K562 (cell line): Measurements from ENCODE around the gene MPHOSPH9. TPM values are rescaled to one million over a fixed set of nuclear protein-coding genes. Genes with fewer than 3 reads are reported as not detected.

ENCODE experiments used
- ADNP ChIP-seq: fragments of 200-800 bp; sonication (Bioruptor generic); IDR thresholded peaks from 2 replicates; pipeline ENCODE4 v1.6.1; 2016; ENCODE audit warnings: missing genetic modification characterization, missing compliant biosample characterization
- ATF1 ChIP-seq, 2 experiments: fragments of 450-650 bp in 1 of 2; IDR thresholded peaks; 2 replicates each; pipeline ENCODE4 v1.6.1; 2016; ENCODE audit warnings: missing compliant biosample characterization in 1 of 2, missing genetic modification characterization in 1 of 2
- CAMTA2 ChIP-seq: fragments of 250-450 bp; sonication (Bioruptor Pico); conservative IDR thresholded peaks from 2 replicates; pipeline ENCODE4 v1.5.1; 2022
- CBFB ChIP-seq: sonication (generic); formaldehyde crosslinking; IDR thresholded peaks from 2 replicates; pipeline ENCODE4 v1.4.0; 2020; ENCODE audit warnings: mild to moderate bottlenecking, missing genetic modification reagents
- CHD2 ChIP-seq: IDR thresholded peaks from 2 replicates; pipeline ENCODE4 v1.6.1; 2011; ENCODE audit warnings: low read depth, low read length
- ELF1 ChIP-seq: fragments of 200-800 bp; sonication (Bioruptor generic); IDR thresholded peaks from 2 replicates; pipeline ENCODE4 v1.6.1; 2016; ENCODE audit warnings: missing genetic modification characterization, missing compliant biosample characterization
- FIP1L1 ChIP-seq: fragments of 200-400 bp; formaldehyde crosslinking; IDR thresholded peaks from 2 replicates; pipeline ENCODE4 v1.6.1; 2018; ENCODE audit warnings: mild to moderate bottlenecking, low read depth, low read length; ENCODE audit not compliant: poor library complexity, severe bottlenecking
- FOXJ2 ChIP-seq: fragments of 200-800 bp; sonication (Bioruptor generic); IDR thresholded peaks from 2 replicates; pipeline ENCODE4 v1.6.1; 2016; ENCODE audit warnings: missing genetic modification characterization, missing compliant biosample characterization
- HINFP ChIP-seq: fragments of 450-650 bp; conservative IDR thresholded peaks from 2 replicates; pipeline ENCODE4 v1.6.1; 2016; ENCODE audit warnings: missing genetic modification characterization, low read depth, mild to moderate bottlenecking, control low read depth, missing compliant biosample characterization
- HNRNPL ChIP-seq: fragments of 200-400 bp; formaldehyde crosslinking; IDR thresholded peaks from 2 replicates; pipeline ENCODE4 v1.6.1; 2017; ENCODE audit warnings: low read depth, mild to moderate bottlenecking, low read length
- MTA1 ChIP-seq: fragments of 450-650 bp; IDR thresholded peaks from 2 replicates; pipeline ENCODE4 v1.6.1; 2017; ENCODE audit warnings: borderline replicate concordance
- MTA2 ChIP-seq: fragments of 450-650 bp; IDR thresholded peaks from 2 replicates; pipeline ENCODE4 v1.6.1; 2016; ENCODE audit warnings: low read depth
- NFRKB ChIP-seq: fragments of 450-650 bp; IDR thresholded peaks from 2 replicates; pipeline ENCODE4 v1.6.1; 2016; ENCODE audit warnings: low read depth
- NFXL1 ChIP-seq: fragments of 450-650 bp; formaldehyde crosslinking; IDR thresholded peaks from 2 replicates; pipeline ENCODE4 v1.4.0; 2021; ENCODE audit warnings: mild to moderate bottlenecking
- PML ChIP-seq: IDR thresholded peaks from 2 replicates; pipeline ENCODE4 v1.6.1; 2012; ENCODE audit warnings: low read length, inconsistent platforms
- RBM39 ChIP-seq: fragments of 200-400 bp; formaldehyde crosslinking; optimal IDR thresholded peaks from 2 replicates; pipeline ENCODE3; 2018; ENCODE audit warnings: low read depth, low read length
- SLC30A9 ChIP-seq: fragments of 250-450 bp; sonication (Bioruptor Pico); IDR thresholded peaks from 2 replicates; pipeline ENCODE4 v1.8.0; 2022; ENCODE audit warnings: mild to moderate bottlenecking, moderate library complexity
- SMAD2 ChIP-seq: fragments of 150-350 bp; IDR thresholded peaks from 2 replicates; pipeline ENCODE4 v1.6.1; 2014; ENCODE audit warnings: low read depth, mild to moderate bottlenecking, low read length
- SMARCE1 ChIP-seq: fragments of 450-650 bp; IDR thresholded peaks from 2 replicates; pipeline ENCODE4 v1.7.1; 2016; ENCODE audit warnings: mild to moderate bottlenecking
- SRSF7 ChIP-seq: fragments of 200-400 bp; formaldehyde crosslinking; optimal IDR thresholded peaks from 2 replicates; pipeline ENCODE3; 2017; ENCODE audit warnings: mild to moderate bottlenecking, low read depth, low read length
- TFAM ChIP-seq: fragments of 250-450 bp; sonication (Bioruptor Pico); conservative IDR thresholded peaks from 2 replicates; pipeline ENCODE4 v1.5.0; 2021; ENCODE audit warnings: mild to moderate bottlenecking, moderate library complexity
- TRIM24 ChIP-seq, 2 experiments: fragments of 450-650 bp; IDR thresholded peaks; 2 replicates each; pipeline ENCODE4 v1.6.1; 2016
- ZNF165 ChIP-seq: fragments of 250-450 bp; sonication (Bioruptor Pico); IDR thresholded peaks from 2 replicates; pipeline ENCODE4 v1.4.0; 2020; ENCODE audit warnings: borderline replicate concordance
- ZNF511 ChIP-seq: sonication (generic); formaldehyde crosslinking; IDR thresholded peaks from 2 replicates; pipeline ENCODE4 v1.8.0; 2022; ENCODE audit warnings: mild to moderate bottlenecking, missing genetic modification reagents
- ZNF707 ChIP-seq: fragments of 250-450 bp; sonication (Bioruptor Pico); conservative IDR thresholded peaks from 2 replicates; pipeline ENCODE4 v1.8.0; 2022; ENCODE audit warnings: inconsistent platforms, mild to moderate bottlenecking, moderate library complexity
- ZNF740 ChIP-seq, 3 experiments: fragments of 200-800 bp in 1 of 3; sonication (Bioruptor generic) in 1 of 3; sonication (generic) in 1 of 3; formaldehyde crosslinking in 1 of 3; IDR thresholded peaks; 2 replicates each; pipeline versions ENCODE4 v1.6.1 to v1.8.0; 2016 to 2022; ENCODE audit warnings: mild to moderate bottlenecking in 2 of 3, missing compliant biosample characterization in 2 of 3, missing genetic modification characterization in 2 of 3, missing genetic modification reagents in 1 of 3
- ZNF76 ChIP-seq: fragments of 250-450 bp; sonication (Bioruptor Pico); IDR thresholded peaks from 2 replicates; pipeline ENCODE4 v1.4.0; 2020; ENCODE audit warnings: mild to moderate bottlenecking, moderate library complexity, borderline replicate concordance
- polyA plus RNA-seq, 8 experiments: library from polyadenylated mRNA; depleted of rRNA in 4 of 8; stranded (reverse) in 5 of 8; unstranded in 3 of 8; fragments of >200 nt; fragmentation: Nextera tagmentation in 2 of 8; fragmentation: Illumina TruSeq in 1 of 8; extraction: Ambion mirVana in 2 of 8; extraction: Trizol in 1 of 8; gene quantifications; 2 replicates each; pipeline versions ENCODE4 v1.2.1 to v1.2.3, GENCODE V29; 2011 to 2014; ENCODE audit warnings: inconsistent platforms in 1 of 8, missing spikeins in 1 of 8
- total RNA-seq, 7 experiments: library from RNA; depleted of rRNA in 6 of 7; stranded (reverse); fragments of >200 nt in 6 of 7; fragmentation: Illumina TruSeq in 2 of 7; extraction: Trizol in 2 of 7; gene quantifications; 2 replicates each; pipeline versions ENCODE4 v1.2.1 to v1.2.3, GENCODE V29; 2011 to 2021; ENCODE audit warnings: low replicate concordance in 1 of 7

The MPHOSPH9 gene
- total and polyA plus RNA-seq, 9 of the 15 experiments (the other 6 are each of a cell fraction or from before 2014, with no cell fraction given) = 14.2 to 103 (median 54.5) TPM

- TF ChIP-seq ZNF165 (CRISPR knock-in tag) = no peak
- TF ChIP-seq NFXL1 (CRISPR knock-in tag) = no peak
- peak in 1 of 2 experiments; percentile 38; a peak in 2 of 4 replicates for TF ChIP-seq TRIM24 (IDR thresholded peaks at IDR 0.05)
- peak; percentile 24; the same call in 1 of the 2 replicates for TF ChIP-seq CBFB
- no peak; the same call in 1 of the 2 replicates for TF ChIP-seq ZNF511 (CRISPR knock-in tag)
- TF ChIP-seq ATF1 (CRISPR knock-in tag; IDR thresholded peaks at IDR 0.05) = peak; percentile 24; the same call in 1 of the 2 replicates
- peak; percentile 87 for TF ChIP-seq ATF1 (tag; IDR thresholded peaks at IDR 0.05)
- 0 out of 2 replicates have a peak, but pooled peaks have one; percentile 61 for TF ChIP-seq ZNF740 (CRISPR knock-in tag; IDR thresholded peaks at IDR 0.05)
- TF ChIP-seq ZNF740 (tag; IDR thresholded peaks at IDR 0.05) = no peak
- no peak for TF ChIP-seq SMARCE1
- TF ChIP-seq ZNF76 (CRISPR knock-in tag) = no peak
- no peak for TF ChIP-seq HINFP
- no peak; the same call in 1 of the 2 replicates for TF ChIP-seq NFRKB
- no peak for TF ChIP-seq RBM39
- TF ChIP-seq FIP1L1 = peak; percentile 91
- no peak for TF ChIP-seq ADNP (tag)
- no peak for TF ChIP-seq SMAD2
- no peak; the same call in 1 of the 2 replicates for TF ChIP-seq CAMTA2 (CRISPR knock-in tag)
- peak; percentile 84 for TF ChIP-seq CHD2
- peak; percentile 93 for TF ChIP-seq PML
- TF ChIP-seq ZNF707 (CRISPR knock-in tag) = no peak
- peak; percentile 73; the same call in 1 of the 2 replicates for TF ChIP-seq MTA1
- no peak for TF ChIP-seq TFAM (CRISPR knock-in tag)
- TF ChIP-seq FOXJ2 (tag) = no peak
- TF ChIP-seq HNRNPL = peak; percentile 65; the same call in 1 of the 2 replicates
- no peak for TF ChIP-seq SRSF7
- no peak for TF ChIP-seq SLC30A9 (CRISPR knock-in tag)
- TF ChIP-seq ELF1 (tag) = no peak
- TF ChIP-seq MTA2 = no peak
Observed at GRCh38 chr12:123232807-123233504, at the start of gene MPHOSPH9, which contains the start of gene MTRFR (continued).
